IMR-90 (cell line): ENCODE results near the gene PHC1. TPM values are rescaled to one million over a fixed set of nuclear protein-coding genes. Genes with fewer than 3 reads are reported as not detected.

Experiments
- ATAC-seq: fragments of 200-7000 bp; cut with Tn5 transposase; 2 replicates; pipeline ENCODE4 v1.9.1; 2020; ENCODE audit warnings: low read depth, mild to moderate bottlenecking, moderate library complexity
- BruUV-seq: library from RNA; stranded (reverse); fragments of 400-500 nt; replicated peaks from 2 replicates; lab custom pipeline; 2021; lab: Mats Ljungman, UMichigan
- CTCF ChIA-PET: fragments of 300-600 bp; formaldehyde crosslinking; extraction: SDS; loops from one replicate; lab custom pipeline; 2021; ENCODE audit warnings: antibody characterized with exemption; lab: Yijun Ruan, JAX
- POLR2A ChIA-PET: fragments of 300-600 bp; sonication (Branson Sonifier 250); formaldehyde crosslinking; loops from one replicate; lab custom pipeline; 2022; ENCODE audit warnings: antibody characterized with exemption; ENCODE audit not compliant: unreplicated experiment; lab: Charles Lee
- DNase-seq: peaks from one replicate; pipeline ENCODE4 v3.0.0; 2013
- H2AFZ ChIP-seq: replicated peaks from 2 replicates; pipeline ENCODE3; 2013; ENCODE audit warnings: low read length, mild to moderate bottlenecking; ENCODE audit not compliant: poor library complexity
- H2AK5ac ChIP-seq: 2 replicates; pipeline ENCODE4 v1.6.1; 2013; ENCODE audit warnings: low read depth, low read length, inconsistent platforms
- H2AK9ac ChIP-seq: replicated peaks from 2 replicates; pipeline ENCODE3; 2013; ENCODE audit warnings: mild to moderate bottlenecking, low read depth, low read length, moderate library complexity; ENCODE audit not compliant: poor library complexity
- H2BK120ac ChIP-seq: 2 replicates; pipeline ENCODE4 v1.6.1; 2013; ENCODE audit warnings: low read depth, low read length, inconsistent platforms
- H2BK15ac ChIP-seq: 3 replicates; pipeline ENCODE4 v1.6.1; 2013; ENCODE audit warnings: low read depth, low read length, inconsistent platforms
- H2BK20ac ChIP-seq: 2 replicates; pipeline ENCODE4 v1.6.1; 2013; ENCODE audit warnings: low read depth, mild to moderate bottlenecking, inconsistent platforms, low read length, moderate library complexity
- H2BK5ac ChIP-seq: 2 replicates; pipeline ENCODE4 v1.6.1; 2013; ENCODE audit warnings: mild to moderate bottlenecking, low read depth, low read length, inconsistent platforms; ENCODE audit not compliant: poor library complexity, severe bottlenecking
- H3K14ac ChIP-seq: replicated peaks from 2 replicates; pipeline ENCODE4 v1.6.1; 2013; ENCODE audit warnings: low read depth, low read length, inconsistent platforms
- H3K18ac ChIP-seq: 2 replicates; pipeline ENCODE4 v1.6.1; 2013; ENCODE audit warnings: low read depth, low read length, control low read depth
- H3K23ac ChIP-seq: 2 replicates; pipeline ENCODE4 v1.6.1; 2013; ENCODE audit warnings: low read depth, low read length, inconsistent platforms
- H3K27ac ChIP-seq: 2 replicates; pipeline ENCODE4 v1.5.1; 2013; ENCODE audit warnings: mild to moderate bottlenecking, control low read depth, low read length; ENCODE audit not compliant: insufficient read depth
- H3K27me3 ChIP-seq: 2 replicates; pipeline ENCODE4 v1.6.1; 2013; ENCODE audit warnings: low read length; ENCODE audit not compliant: control insufficient read depth, insufficient read depth
- H3K36me3 ChIP-seq: 2 replicates; pipeline ENCODE4 v1.6.1; 2013; ENCODE audit warnings: low read length, mixed read lengths; ENCODE audit not compliant: control insufficient read depth, insufficient read depth
- H3K4ac ChIP-seq: 2 replicates; pipeline ENCODE4 v1.6.1; 2013; ENCODE audit warnings: low read depth, low read length, inconsistent platforms
- H3K4me1 ChIP-seq: 2 replicates; pipeline ENCODE4 v1.6.1; 2013; ENCODE audit warnings: low read length, mixed read lengths; ENCODE audit not compliant: control insufficient read depth, insufficient read depth
- H3K4me2 ChIP-seq: 2 replicates; pipeline ENCODE4 v1.6.1; 2013; ENCODE audit warnings: low read depth, mild to moderate bottlenecking, control low read depth, low read length, moderate library complexity
- H3K4me3 ChIP-seq: 2 replicates; pipeline ENCODE4 v1.5.1; 2013; ENCODE audit warnings: low read depth, mild to moderate bottlenecking, control low read depth, low read length, moderate library complexity; ENCODE audit not compliant: insufficient read depth
- H3K56ac ChIP-seq: 2 replicates; pipeline ENCODE4 v1.6.1; 2013; ENCODE audit warnings: low read length, inconsistent platforms; ENCODE audit not compliant: insufficient read depth; ENCODE audit errors: extremely low read depth
- H3K79me1 ChIP-seq, 2 experiments: 2 replicates each; pipeline ENCODE4 v1.6.1; 2013; ENCODE audit warnings: low read length in 2 of 2, inconsistent platforms in 1 of 2, low read depth in 1 of 2
- H3K9ac ChIP-seq: 2 replicates; pipeline ENCODE4 v1.6.1; 2013; ENCODE audit warnings: low read depth, low read length, control low read depth
- H3K9me1 ChIP-seq: 2 replicates; pipeline ENCODE4 v1.6.1; 2013; ENCODE audit warnings: low read length, inconsistent platforms; ENCODE audit not compliant: insufficient read depth
- H3K9me3 ChIP-seq: 2 replicates; pipeline ENCODE4 v1.6.1; 2013; ENCODE audit warnings: low read length; ENCODE audit not compliant: control insufficient read depth, insufficient read depth
- H4K20me1 ChIP-seq: 2 replicates; pipeline ENCODE4 v1.6.1; 2013; ENCODE audit warnings: low read length, inconsistent platforms; ENCODE audit not compliant: insufficient read depth
- H4K5ac ChIP-seq: 2 replicates; pipeline ENCODE4 v1.6.1; 2013; ENCODE audit warnings: mild to moderate bottlenecking, low read depth, low read length, control low read depth
- H4K8ac ChIP-seq, 2 experiments: 2 replicates each; pipeline ENCODE4 v1.6.1; 2013; ENCODE audit warnings: low read depth in 2 of 2, low read length in 2 of 2, control low read depth in 1 of 2, inconsistent platforms in 1 of 2
- H4K91ac ChIP-seq: 2 replicates; pipeline ENCODE4 v1.6.1; 2013; ENCODE audit warnings: low read depth, low read length, inconsistent platforms; ENCODE audit not compliant: insufficient read depth
- MXI1 ChIP-seq: IDR thresholded peaks from 2 replicates; pipeline ENCODE4 v1.6.1; 2012; ENCODE audit warnings: low read depth, mild to moderate bottlenecking, low read length, moderate library complexity, borderline replicate concordance
- RCOR1 ChIP-seq: IDR thresholded peaks from 2 replicates; pipeline ENCODE4 v1.6.1; 2012; ENCODE audit warnings: mild to moderate bottlenecking, low read length, improper control_type of control experiment; ENCODE audit not compliant: insufficient replicate concordance
- WGBS, 2 experiments: methylation state at CpG; one replicate each; pipeline versions ENCODE4 v1.1.5 to v1.1.7; 2013; ENCODE audit warnings: missing lambda C conversion rate in 2 of 2; ENCODE audit not compliant: insufficient read length in 1 of 2; ENCODE audit errors: extremely low coverage in 2 of 2; 5-methylcytosine and 5-hydroxymethylcytosine counted together
- dilution Hi-C: fragments of 300-500 bp; cut with HindIII; formaldehyde crosslinking; loops from one replicate; pipeline ENCODE4 v1.14.3; 2018; ENCODE audit warnings: low sequenced_read_pairs; ENCODE audit not compliant: unreplicated experiment
- in situ Hi-C: fragments of 300-500 bp; cut with MboI; formaldehyde crosslinking; loops from 3 replicates; pipeline ENCODE4 v1.14.3; 2019; ENCODE audit warnings: low sequenced_read_pairs, inconsistent platforms, mixed read lengths
- intact Hi-C: fragments of 100-400 bp; cut with micrococcal nuclease; formaldehyde crosslinking; loops from 2 replicates; pipeline ENCODE4 v1.10.0; 2022
- polyA plus RNA-seq, 3 experiments: library from polyadenylated mRNA; depleted of rRNA; stranded (reverse); fragments of >200 nt; gene quantifications; 2 replicates each; pipeline ENCODE4 v1.2.3, GENCODE V29; 2012; ENCODE audit warnings: low replicate concordance in 1 of 3
- total RNA-seq: library from RNA; depleted of rRNA; stranded (reverse); fragments of >200 nt; gene quantifications from 2 replicates; pipeline ENCODE4 v1.2.3, GENCODE V29; 2012

Gene PHC1
- total and polyA plus RNA-seq, 2 of the 4 experiments (the other 2 are of a cell fraction) = 9.1 to 23.1 TPM

- CTCF ChIA-PET = interaction anchor here (1.1 to 1.9 kb wide), 4 partner anchors 21 to 25 kb away, joined by 3 to 5 read pairs (median 4); no protein-coding TSS in a partner anchor
- in situ Hi-C loops (no loop called here), dilution Hi-C loops (no loop called here), intact Hi-C loops (loop anchor here (2.0 kb wide), 1 partner anchor 34 kb away; the partner anchor contains the start of gene M6PR)
- Histone ChIP-seq H3K9me1 (peaks cover 12% of the 10 kb centered on the region), H3K4me1 (peaks cover 2% of the 10 kb centered on the region), H2BK120ac (peak overlapping the region; percentile 42; the same call in 1 of the 2 replicates), H2AFZ (peak overlapping the region; percentile 95), H3K23ac (peak overlapping the region; percentile 80), H4K8ac (peak overlapping the region in 1 of 2 experiments; percentile 11; a peak in 1 of 4 replicates), H2BK15ac (peak overlapping the region; percentile 45; the same call in 1 of the 3 replicates), H3K36me3 (peaks cover 4% of the 10 kb centered on the region), H3K4me2 (peak overlapping the region; percentile 89), H3K18ac (no peak overlapping the region; the same call in 1 of the 2 replicates), H3K79me1 (peaks cover 7 to 31% of the 10 kb centered on the region in 2 experiments), H3K9me3 (no peaks in the 10 kb centered on the region), H3K27ac (peak overlapping the region; percentile 33), H3K27me3 (no peaks in the 10 kb centered on the region), H4K91ac (peak overlapping the region; percentile 20), H3K9ac (peak overlapping the region; percentile 76), H2BK20ac (no peak overlapping the region), H3K56ac (peak overlapping the region; percentile 22), H2AK9ac (peak overlapping the region; percentile 88), H2BK5ac (peak overlapping the region; percentile 22), H3K14ac (peak overlapping the region; percentile 79), H4K5ac (no peak overlapping the region), H4K20me1 (no peaks in the 10 kb centered on the region), H3K4me3 (peak overlapping the region; percentile 78), H2AK5ac (no peak overlapping the region), H3K4ac (peak overlapping the region; percentile 76)
- BruUV-seq = no TSS peak
- 3% methylated on average over 7 of the region's 35 CpGs; no CpG with 5 or more reads in 1 of the 2 experiments for WGBS, 2 experiments
- TF ChIP-seq RCOR1 (no peak), MXI1 (peak; percentile 59; the same call in 1 of the 2 replicates)
- POLR2A ChIA-PET = interaction anchor here (0.6 kb wide), 1 partner anchor 24 kb away, joined by 3 read pairs; no protein-coding TSS in a partner anchor
- ATAC-seq = peak; percentile 72
- peak; percentile 37 for DNase-seq
Observed at GRCh38 chr12:8914716-8915526, 612 bp downstream of the PHC1 start.
